ENCODE data around the gene SNX9. TPM values are rescaled to one million over a fixed set of nuclear protein-coding genes. Genes with fewer than 3 reads are reported as not detected.
A peak's percentile ranks its signal among the peaks of the same experiment; 100 is the strongest.

The SNX9 gene
- total RNA-seq, 2 donors from 2014 or later: 19.8 to 24.1 TPM

DNA sequence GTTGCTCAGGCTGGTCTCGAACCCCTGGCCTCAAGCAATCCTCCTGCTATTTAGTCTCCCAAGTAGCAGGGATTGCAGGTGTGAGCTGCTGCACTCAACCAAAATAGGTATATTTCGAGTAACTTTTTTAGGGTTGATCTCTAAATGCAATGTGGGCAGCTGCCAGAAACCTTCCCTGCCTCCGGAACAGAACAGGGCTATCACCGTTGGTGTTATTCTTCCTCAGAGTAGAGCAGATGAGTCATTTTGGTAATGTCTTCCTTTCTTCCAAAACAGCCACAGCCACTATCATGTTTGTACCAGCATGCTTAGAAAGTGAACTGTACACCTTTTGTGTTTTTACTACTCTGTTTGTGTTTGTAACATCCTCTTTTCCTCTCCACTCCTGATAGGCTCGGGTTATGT, 44.1 kb downstream of the SNX9 start:
- DNase-seq (no peak), ATAC-seq (no peak)
- Histone ChIP-seq H3K27ac (no peak overlapping the region), H3K4me1 (peaks cover 7% of the 10 kb centered on the region), H3K4me3 (no peak overlapping the region), H3K36me3 (replicated peaks in 1 of 2; ENCODE audit: insufficient read depth in 1 of 2, low read depth in 2 of 2) (peaks cover 0 to 2% of the 10 kb centered on the region in 2 donors), H3K27me3 (no peaks in the 10 kb centered on the region), H3K9me3 (no peaks in the 10 kb centered on the region)
- intact Hi-C loops (cut with DNase I): no loop called here
- no peak for TF ChIP-seq POLR2A (IDR thresholded peaks at IDR 0.05)
- TF ChIP-seq, protein P1, sequence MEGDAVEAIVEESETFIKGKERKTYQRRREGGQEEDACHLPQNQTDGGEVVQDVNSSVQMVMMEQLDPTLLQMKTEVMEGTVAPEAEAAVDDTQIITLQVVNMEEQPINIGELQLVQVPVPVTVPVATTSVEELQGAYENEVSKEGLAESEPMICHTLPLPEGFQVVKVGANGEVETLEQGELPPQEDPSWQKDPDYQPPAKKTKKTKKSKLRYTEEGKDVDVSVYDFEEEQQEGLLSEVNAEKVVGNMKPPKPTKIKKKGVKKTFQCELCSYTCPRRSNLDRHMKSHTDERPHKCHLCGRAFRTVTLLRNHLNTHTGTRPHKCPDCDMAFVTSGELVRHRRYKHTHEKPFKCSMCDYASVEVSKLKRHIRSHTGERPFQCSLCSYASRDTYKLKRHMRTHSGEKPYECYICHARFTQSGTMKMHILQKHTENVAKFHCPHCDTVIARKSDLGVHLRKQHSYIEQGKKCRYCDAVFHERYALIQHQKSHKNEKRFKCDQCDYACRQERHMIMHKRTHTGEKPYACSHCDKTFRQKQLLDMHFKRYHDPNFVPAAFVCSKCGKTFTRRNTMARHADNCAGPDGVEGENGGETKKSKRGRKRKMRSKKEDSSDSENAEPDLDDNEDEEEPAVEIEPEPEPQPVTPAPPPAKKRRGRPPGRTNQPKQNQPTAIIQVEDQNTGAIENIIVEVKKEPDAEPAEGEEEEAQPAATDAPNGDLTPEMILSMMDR (IDR thresholded peaks at IDR 0.05): no peak
- WGBS, 2 donors: 66 to 78% methylated on average over 5 of the region's 5 CpGs

DNA sequence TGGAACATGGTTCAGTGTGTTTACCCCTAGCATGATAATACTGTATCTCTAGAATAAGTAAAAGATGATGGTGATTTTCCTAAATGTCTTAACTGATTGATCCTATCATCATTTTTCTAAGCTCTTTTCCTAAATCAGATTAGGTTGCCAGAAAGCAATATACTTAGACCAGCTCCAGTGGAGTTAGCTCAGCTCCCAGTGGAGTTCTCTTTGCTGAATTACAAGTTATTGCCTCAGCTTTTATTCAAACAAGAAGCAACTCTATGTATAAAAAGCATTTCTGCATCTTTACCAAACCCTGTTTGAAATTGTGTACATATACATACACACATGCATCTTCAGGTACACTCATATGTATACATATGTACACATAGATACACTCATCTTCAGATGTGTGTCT, 44.9 kb downstream of the SNX9 start:
- intact Hi-C loops (cut with DNase I): no loop called here
- TF ChIP-seq, protein P1 (IDR thresholded peaks at IDR 0.05): no peak
- no peak for TF ChIP-seq POLR2A (IDR thresholded peaks at IDR 0.05)
- ATAC-seq (no peak), DNase-seq (no peak)
- H3K27ac ChIP-seq: no peak overlapping the region
- no peaks in the 10 kb centered on the region for H3K27me3 ChIP-seq
- no peaks in the 10 kb centered on the region for H3K9me3 ChIP-seq
- no peak overlapping the region for H3K4me3 ChIP-seq
- peaks cover 0 to 2% of the 10 kb centered on the region in 2 donors for H3K36me3 ChIP-seq (replicated peaks in 1 of 2; ENCODE audit: insufficient read depth in 1 of 2, low read depth in 2 of 2)
- H3K4me1 ChIP-seq: peaks cover 1% of the 10 kb centered on the region

DNA sequence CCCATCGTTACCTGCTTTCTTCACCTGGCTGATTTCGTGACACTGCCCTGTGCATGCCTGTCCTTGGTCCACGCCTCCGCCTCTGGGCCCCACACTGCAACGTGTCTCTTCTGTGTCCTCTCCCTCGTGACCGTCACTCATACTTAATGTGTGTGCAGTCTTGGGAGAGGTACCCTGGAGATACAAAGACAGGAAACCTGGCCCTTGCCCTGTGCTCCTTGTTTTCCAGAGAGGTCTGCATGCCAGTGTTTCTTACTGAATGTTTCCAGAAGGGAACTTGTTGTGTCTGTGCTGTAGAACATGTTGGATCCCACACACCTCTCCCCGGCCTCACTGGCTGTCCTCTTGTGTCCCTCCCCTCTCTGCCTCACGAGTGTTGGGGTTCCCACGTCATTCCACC, 45.8 kb downstream of the SNX9 start:
- no peaks in the 10 kb centered on the region for H3K4me1 ChIP-seq
- TF ChIP-seq, protein P1 (IDR thresholded peaks at IDR 0.05): no peak
- no peak for TF ChIP-seq POLR2A (IDR thresholded peaks at IDR 0.05)
- H3K27me3 ChIP-seq: no peaks in the 10 kb centered on the region
- 79 to 80% methylated on average over 10 of the region's 10 CpGs for WGBS, 2 donors
- H3K27ac ChIP-seq: no peak overlapping the region
- ATAC-seq: no peak
- no peaks in the 10 kb centered on the region for H3K9me3 ChIP-seq
- intact Hi-C loops (cut with DNase I): no loop called here
- no peak overlapping the region for H3K4me3 ChIP-seq
- no peak for DNase-seq
- H3K36me3 ChIP-seq (replicated peaks in 1 of 2; ENCODE audit: insufficient read depth in 1 of 2, low read depth in 2 of 2): peaks cover 0 to 2% of the 10 kb centered on the region in 2 donors

DNA sequence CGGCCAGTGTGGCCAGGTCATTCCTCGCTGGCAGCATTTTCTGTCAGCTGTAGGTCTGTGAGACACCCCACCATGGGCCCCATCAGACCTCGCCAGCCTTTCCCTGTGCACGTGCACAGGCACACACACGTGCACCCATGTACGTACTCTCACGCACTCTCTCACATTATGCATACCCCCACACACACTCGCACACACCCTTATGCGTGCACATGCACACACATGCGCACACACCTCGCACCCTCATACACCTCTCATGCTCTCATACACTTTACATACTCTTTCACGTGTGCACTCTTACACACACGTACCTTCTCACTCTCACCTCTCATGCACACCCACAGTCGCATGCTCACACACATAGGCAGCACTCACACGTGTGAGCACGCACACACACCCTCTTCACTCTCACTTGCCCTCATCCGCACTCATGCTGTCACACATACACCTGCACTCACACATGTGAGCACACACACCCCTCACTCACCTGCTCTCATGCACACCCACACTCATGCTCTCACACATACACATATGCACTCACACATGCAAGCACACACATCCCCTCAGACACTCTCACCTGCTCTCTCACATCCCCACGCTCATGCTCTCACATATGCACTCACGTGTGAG, 46.7 kb downstream of the SNX9 start:
- H3K36me3 ChIP-seq (replicated peaks in 1 of 2; ENCODE audit: insufficient read depth in 1 of 2, low read depth in 2 of 2): peaks cover 0 to 4% of the 10 kb centered on the region in 2 donors
- WGBS, 2 donors: 91 to 93% methylated on average over 19 of the region's 19 CpGs
- H3K9me3 ChIP-seq: no peaks in the 10 kb centered on the region
- intact Hi-C loops (cut with DNase I): no loop called here
- DNase-seq (no peak), ATAC-seq (no peak)
- H3K4me3 ChIP-seq: no peak overlapping the region
- no peak for TF ChIP-seq POLR2A (IDR thresholded peaks at IDR 0.05)
- TF ChIP-seq, protein P1 (IDR thresholded peaks at IDR 0.05): no peak
- H3K4me1 ChIP-seq: no peaks in the 10 kb centered on the region
- H3K27me3 ChIP-seq: no peaks in the 10 kb centered on the region
- H3K27ac ChIP-seq: no peak overlapping the region

DNA sequence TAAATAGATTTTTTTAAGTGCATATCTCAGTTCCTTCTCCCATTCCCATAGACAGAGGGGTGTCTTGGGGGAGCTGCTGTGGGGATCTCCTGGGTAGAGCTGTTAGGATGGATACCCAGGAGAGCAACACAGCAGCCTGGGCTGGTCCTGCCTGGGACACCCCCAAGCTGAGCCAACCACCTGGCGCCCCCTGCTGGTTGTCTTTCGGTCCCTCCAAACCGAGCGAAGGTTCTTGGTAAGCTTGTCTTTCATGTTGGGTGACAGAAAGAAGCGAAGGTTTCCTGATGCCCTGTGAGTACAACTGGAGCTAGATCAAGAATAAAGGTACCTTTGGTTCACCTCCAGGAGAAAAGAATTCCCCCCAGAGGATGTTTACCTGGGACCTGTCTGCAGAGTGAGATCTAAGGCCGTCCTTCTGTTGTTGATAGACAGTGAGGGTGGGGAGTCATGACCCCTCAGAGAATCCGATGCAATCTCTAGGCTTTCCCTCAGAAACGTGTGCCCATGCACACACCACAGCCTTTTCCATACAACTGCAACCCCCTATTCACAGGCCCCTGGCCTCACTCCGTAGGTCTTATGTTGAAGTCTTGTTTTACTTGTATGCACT, 50.8 kb downstream of the SNX9 start:
- TF ChIP-seq, protein P1 (IDR thresholded peaks at IDR 0.05): peak; percentile 63 to 74 (median 68)
- no peak for TF ChIP-seq POLR2A (IDR thresholded peaks at IDR 0.05)
- intact Hi-C loops (cut with DNase I): no loop called here
- Histone ChIP-seq H3K9me3 (no peaks in the 10 kb centered on the region), H3K4me3 (no peak overlapping the region), H3K27ac (no peak overlapping the region), H3K36me3 (replicated peaks in 1 of 2; ENCODE audit: insufficient read depth in 1 of 2, low read depth in 2 of 2) (peaks cover 0 to 26% of the 10 kb centered on the region in 2 donors), H3K4me1 (no peaks in the 10 kb centered on the region), H3K27me3 (no peaks in the 10 kb centered on the region)
- ATAC-seq: peak; percentile 80
- WGBS, 2 donors: 48 to 51% methylated on average over 9 of the region's 9 CpGs
- peak; percentile 75 to 83 (median 80) for DNase-seq

Data from body of pancreas (tissue), 4 donors.